Left colon (tissue), 2 donors: ENCODE measurements around the gene ZBTB48. TPM values are rescaled to one million over a fixed set of nuclear protein-coding genes. Genes with fewer than 3 reads are reported as not detected.

Source experiments
- ATAC-seq: fragments of 200-7000 bp; cut with Tn5 transposase; one replicate; pipeline ENCODE4 v1.9.1; 2020; ENCODE audit warnings: mild to moderate bottlenecking, moderate library complexity
- DNase-seq, 2 donors: peaks; one replicate each; pipeline ENCODE4 v3.0.0-alpha.2; 2020
- intact Hi-C, 2 donors: fragments of 100-400 bp; cut with DNase I in 1 of 2; cut with micrococcal nuclease in 1 of 2; formaldehyde crosslinking; loops; one replicate each; pipeline versions ENCODE4 v1.11.2 to v1.14.0; 2022; cut with DNase I, micrococcal nuclease
- total RNA-seq, 2 donors: library from RNA; stranded (reverse); fragmentation: NEBNext Ultra II Directional; extraction: Animal tissue kit (Norgen Biotek cat#: 25700); gene quantifications; one replicate each; pipeline ENCODE4 v1.2.1, GENCODE V29; 2021
- donor health status: DM: no; HTN: no; CAD: no.
- donor health status: DM: yes; HTN: yes; CAD: no.

Gene ZBTB48
- total RNA-seq, 2 donors from 2014 or later, result 32.4 to 43.2 TPM

DNA sequence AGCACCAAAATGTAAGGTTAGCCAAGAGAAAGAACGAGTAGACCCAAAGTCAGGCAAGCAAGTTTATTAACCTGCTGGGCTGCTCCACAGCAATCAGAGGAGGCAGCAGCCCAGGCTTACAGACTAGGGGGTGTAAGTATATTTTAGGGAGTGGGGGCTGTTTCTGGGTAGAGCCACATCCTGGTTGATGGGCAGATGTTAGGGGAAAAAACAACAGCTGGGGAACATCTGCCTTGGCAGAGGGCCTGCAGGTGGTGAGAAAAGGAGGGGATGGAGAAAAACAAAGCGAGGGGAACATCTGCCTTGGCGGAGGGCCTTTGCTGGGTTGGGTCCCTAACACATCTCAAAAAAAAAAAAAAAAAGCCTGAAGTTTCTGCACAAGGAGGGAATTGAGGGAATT, 9.7 kb upstream of the ZBTB48 start:
- ATAC-seq (no peak), DNase-seq (no peak)
- intact Hi-C loops, result no loop called here

DNA sequence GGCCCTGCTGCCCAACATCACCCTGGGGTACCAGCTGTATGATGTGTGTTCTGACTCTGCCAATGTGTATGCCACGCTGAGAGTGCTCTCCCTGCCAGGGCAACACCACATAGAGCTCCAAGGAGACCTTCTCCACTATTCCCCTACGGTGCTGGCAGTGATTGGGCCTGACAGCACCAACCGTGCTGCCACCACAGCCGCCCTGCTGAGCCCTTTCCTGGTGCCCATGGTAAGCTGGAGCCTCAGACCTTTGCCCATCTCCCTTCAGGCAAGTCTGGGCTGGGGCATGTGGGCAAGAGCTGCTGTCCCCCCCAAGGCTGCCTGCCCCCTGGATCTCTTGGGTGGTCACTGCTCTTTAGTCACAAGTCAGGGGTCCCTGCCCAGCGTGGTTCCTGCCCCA, 8.8 kb upstream of the ZBTB48 start:
- no peak for DNase-seq
- ATAC-seq, result no peak
- intact Hi-C loops, result no loop called here

- DNase-seq (no peak), ATAC-seq (no peak)
- intact Hi-C loops, result no loop called here
Measured at GRCh38 chr1:6572653-6573383, 7.0 kb upstream of the ZBTB48 start.

DNA sequence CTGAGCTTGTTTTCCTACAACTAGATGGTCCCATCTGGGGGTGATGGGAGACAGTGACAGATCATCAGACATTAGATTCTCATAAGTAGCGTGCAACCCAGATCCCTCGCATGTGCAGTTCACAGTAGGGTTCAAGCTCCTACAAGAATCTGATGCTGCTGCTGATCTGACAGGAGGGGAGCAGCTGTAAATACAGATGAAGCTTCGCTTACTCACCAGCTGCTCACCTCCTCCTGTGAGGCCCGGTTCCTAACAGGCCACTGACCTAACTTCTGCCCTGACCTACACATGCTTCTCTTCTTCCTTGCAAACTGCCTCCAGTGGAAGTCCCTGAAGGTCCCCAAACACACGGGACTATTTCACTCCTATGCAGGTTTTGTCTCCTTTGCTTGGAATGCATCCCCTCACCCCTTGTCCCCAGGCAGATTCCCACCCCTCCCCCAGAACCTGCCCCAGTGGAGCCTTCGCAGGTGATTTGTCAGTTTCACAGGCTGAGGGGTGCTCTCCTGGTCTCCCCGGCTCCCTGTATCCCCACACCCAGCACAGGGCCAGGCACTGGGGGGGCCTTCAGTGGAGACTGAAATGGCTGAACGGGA, 5.7 kb upstream of the ZBTB48 start:
- DNase-seq (no peak), ATAC-seq (no peak)
- intact Hi-C loops, result no loop called here

DNA sequence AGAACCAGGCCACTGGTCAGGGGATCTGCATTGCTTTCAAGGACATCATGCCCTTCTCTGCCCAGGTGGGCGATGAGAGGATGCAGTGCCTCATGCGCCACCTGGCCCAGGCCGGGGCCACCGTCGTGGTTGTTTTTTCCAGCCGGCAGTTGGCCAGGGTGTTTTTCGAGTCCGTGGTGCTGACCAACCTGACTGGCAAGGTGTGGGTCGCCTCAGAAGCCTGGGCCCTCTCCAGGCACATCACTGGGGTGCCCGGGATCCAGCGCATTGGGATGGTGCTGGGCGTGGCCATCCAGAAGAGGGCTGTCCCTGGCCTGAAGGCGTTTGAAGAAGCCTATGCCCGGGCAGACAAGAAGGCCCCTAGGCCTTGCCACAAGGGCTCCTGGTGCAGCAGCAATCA, 5.0 kb upstream of the ZBTB48 start:
- intact Hi-C loops, result no loop called here
- no peak for DNase-seq
- ATAC-seq, result no peak

GRCh38 chr1:6577831-6578525, 1.8 kb upstream of the ZBTB48 start:
- ATAC-seq (no peak), DNase-seq (no peak)
- intact Hi-C loops, result no loop called here

DNA sequence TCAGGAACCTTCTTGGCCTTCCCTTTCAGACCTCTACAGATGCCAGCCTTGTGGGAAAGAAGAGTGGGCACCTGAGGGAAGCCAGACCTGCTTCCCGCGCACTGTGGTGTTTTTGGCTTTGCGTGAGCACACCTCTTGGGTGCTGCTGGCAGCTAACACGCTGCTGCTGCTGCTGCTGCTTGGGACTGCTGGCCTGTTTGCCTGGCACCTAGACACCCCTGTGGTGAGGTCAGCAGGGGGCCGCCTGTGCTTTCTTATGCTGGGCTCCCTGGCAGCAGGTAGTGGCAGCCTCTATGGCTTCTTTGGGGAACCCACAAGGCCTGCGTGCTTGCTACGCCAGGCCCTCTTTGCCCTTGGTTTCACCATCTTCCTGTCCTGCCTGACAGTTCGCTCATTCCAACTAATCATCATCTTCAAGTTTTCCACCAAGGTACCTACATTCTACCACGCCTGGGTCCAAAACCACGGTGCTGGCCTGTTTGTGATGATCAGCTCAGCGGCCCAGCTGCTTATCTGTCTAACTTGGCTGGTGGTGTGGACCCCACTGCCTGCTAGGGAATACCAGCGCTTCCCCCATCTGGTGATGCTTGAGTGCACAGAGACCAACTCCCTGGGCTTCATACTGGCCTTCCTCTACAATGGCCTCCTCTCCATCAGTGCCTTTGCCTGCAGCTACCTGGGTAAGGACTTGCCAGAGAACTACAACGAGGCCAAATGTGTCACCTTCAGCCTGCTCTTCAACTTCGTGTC, 995 bp upstream of the ZBTB48 start:
- no peak for DNase-seq
- no peak for ATAC-seq
- intact Hi-C loops, result no loop called here

- peak; percentile 42 for ATAC-seq
Measured at GRCh38 chr1:6580119-6580592, 362 bp downstream of the ZBTB48 start.

GRCh38 chr1:6580593-6581409, 1.0 kb downstream of the ZBTB48 start:
- no peak for DNase-seq
- intact Hi-C loops, result no loop called here
- peak; percentile 2 for ATAC-seq

More at GRCh38 chr1:6580119-6580592, 362 bp downstream of the ZBTB48 start:
- no peak for DNase-seq
- intact Hi-C loops, result no loop called here

DNA sequence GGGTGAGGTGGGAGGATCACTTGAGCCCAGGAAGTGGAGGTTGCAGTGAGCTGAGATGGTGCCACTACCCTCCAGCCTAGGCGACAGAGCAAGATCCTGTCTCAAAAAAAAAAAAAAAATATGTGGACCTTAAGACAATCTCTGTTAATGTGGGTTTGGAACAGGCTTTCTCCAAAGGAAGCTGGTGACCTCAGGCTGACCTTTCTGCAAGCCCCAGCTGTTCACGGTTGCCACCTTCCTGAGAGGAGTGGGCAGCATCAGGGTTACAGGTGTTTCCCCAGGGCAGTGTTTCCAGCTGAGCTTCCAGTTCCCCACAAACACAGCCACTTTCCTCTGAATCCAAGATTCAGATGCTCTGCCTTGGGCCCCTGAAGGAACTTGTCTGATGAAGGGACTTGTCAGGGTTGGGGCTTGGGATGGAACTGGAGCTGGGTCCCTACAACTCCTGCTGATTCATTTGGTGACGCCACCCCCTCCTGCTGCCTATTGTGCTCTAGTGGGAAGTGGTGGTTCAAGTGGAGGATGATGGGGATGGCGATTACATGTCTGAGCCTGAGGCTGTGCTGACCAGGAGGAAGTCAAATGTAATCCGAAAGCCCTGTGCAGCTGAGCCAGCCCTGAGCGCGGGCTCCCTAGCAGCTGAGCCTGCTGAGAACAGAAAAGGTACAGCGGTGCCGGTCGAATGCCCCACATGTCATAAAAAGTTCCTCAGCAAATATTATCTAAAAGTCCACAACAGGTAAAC, 1.9 kb downstream of the ZBTB48 start:
- intact Hi-C loops, result no loop called here

DNA sequence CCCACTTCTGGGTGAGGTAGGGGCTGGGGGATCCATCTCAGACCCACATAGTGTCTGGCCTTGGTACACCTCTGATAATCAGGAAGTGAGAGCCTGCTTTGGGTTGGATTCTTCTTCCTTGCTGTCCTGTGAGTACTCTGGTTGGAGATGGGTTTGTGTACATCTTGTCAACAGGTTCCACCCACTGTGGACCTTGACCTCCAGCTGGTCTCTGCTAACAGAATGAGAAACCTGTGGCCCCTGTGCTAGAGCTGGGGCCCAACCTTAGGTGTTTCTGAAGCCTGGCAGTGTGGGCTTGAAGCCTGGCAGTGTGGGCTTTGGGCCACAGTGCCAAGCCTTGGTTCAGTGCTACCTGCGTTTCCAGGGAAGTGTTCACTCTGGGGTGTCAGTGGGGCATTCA, 2.6 kb downstream of the ZBTB48 start:
- peak; percentile 91 to 93 for DNase-seq
- peak; percentile 76 for ATAC-seq
- intact Hi-C loops, result no loop called here

More for the DNA sequence above, 1.9 kb downstream of the ZBTB48 start:
- DNase-seq (peak in 1 of 2 donors; percentile 33), ATAC-seq (peak; percentile 14)

GRCh38 chr1:6584126-6585080, 4.6 kb downstream of the ZBTB48 start:
- intact Hi-C loops, result no loop called here
- ATAC-seq, result no peak
- DNase-seq, result no peak

DNA sequence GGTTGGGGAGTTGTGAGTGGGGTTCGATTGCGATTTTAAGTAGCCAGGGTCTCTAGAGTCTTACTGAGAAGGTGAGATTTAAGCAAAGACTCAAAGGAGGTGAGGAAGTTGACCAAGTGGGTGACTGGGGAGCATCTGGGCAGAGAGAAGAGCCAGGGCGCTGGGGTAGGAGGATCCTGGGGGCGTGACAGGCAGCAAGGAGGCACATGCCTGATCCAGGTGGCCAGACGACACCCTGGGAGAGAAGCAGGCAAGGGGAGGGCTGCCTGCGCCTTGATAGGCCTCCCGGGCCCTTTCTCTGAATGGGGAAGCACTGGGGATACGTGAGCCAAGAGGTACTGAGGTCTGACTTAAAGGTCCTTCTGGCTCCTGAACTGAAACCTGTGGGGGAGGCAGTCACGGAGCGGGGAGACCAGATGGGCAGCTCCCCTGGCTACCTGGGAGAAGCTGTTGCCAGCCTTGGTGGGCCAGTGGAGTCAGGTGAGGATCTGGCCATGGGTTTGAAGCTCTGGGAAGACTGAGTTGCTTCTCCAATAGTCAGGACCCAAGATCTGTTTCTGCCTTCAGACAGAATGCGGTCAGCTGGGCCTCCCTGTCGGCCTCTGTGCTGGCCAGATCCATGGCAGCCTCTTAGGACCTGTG, 5.4 kb downstream of the ZBTB48 start:
- DNase-seq (no peak), ATAC-seq (no peak)
- intact Hi-C loops, result no loop called here

DNA sequence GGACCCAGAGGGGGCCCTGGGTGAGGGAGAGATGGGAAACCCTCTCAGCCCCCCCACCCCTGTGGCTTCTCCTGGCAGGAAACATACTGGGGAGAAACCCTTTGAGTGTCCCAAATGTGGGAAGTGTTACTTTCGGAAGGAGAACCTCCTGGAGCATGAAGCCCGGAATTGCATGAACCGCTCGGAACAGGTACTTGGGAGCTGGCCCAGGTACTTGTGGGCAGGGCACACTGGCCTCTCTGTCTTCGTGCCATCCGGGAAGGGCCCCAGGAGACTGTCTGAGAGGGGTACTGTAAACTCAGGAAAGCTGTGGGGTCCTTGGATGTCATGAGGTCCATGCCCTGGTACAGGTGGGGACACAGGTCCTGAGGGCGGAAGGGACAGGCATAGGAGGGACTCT, 6.0 kb downstream of the ZBTB48 start:
- ATAC-seq (no peak), DNase-seq (no peak)
- intact Hi-C loops, result no loop called here

DNA sequence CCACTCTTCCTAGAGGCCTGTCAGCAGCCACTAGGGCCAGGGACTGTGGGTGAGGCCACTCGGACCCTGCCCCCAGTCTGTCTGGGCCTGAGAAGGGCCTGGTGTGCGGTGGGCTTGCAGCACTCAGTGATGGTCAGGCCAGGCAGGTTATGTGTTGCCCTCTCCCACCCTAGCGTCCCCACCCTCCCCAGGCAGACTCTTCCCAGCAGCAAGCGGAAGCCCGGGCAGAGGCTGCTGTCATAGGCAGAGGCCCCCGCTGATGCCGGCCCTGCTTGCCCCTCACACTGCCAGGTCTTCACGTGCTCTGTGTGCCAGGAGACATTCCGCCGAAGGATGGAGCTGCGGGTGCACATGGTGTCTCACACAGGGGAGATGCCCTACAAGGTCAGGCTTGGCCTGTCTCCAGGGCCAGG, 6.6 kb downstream of the ZBTB48 start:
- ATAC-seq (no peak), DNase-seq (no peak)
- intact Hi-C loops, result no loop called here

DNA sequence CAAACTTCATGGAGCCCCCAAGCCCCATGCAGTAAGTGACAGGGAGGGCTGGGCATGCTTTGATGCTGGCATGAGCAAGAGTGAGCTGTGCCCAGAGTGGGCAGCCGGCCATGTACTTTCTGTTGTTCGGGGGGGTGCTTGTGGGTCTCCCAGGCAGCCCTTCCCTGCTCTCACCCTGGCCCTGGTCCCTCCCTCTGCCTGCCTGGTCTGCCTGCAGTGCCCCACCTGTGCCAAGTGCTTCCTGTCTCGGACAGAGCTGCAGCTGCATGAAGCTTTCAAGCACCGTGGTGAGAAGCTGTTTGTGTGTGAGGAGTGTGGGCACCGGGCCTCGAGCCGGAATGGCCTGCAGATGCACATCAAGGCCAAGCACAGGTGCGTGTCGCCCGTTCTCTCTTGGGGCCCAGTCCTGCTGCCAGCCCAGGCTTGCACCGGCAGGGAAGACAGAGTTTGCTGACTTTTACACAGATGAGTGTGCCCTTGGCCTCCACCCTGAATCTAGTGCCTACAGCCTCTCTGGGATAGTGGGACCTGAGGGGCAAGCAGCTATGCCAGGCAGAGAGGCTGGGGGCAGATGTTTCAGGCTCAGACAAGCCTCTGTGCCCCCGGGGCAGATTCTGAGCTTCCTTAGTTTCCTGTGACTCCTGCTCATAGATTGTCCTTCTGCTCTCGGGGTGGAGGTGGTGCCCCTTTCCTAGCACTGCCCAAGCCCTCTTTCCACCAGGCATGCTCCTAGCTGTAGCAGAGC, 7.6 kb downstream of the ZBTB48 start:
- ATAC-seq, result no peak

More for the DNA sequence above, 7.6 kb downstream of the ZBTB48 start:
- no peak for DNase-seq
- intact Hi-C loops, result no loop called here
